NCI-H128 (cell line): ENCODE measurements around the gene ERO1A.

Source experiments
- DNase-seq: peaks from one replicate; lab custom pipeline; 2025; ENCODE audit not compliant: unreplicated experiment; lab: John Stamatoyannopoulos, UW

The ERO1A gene

DNA sequence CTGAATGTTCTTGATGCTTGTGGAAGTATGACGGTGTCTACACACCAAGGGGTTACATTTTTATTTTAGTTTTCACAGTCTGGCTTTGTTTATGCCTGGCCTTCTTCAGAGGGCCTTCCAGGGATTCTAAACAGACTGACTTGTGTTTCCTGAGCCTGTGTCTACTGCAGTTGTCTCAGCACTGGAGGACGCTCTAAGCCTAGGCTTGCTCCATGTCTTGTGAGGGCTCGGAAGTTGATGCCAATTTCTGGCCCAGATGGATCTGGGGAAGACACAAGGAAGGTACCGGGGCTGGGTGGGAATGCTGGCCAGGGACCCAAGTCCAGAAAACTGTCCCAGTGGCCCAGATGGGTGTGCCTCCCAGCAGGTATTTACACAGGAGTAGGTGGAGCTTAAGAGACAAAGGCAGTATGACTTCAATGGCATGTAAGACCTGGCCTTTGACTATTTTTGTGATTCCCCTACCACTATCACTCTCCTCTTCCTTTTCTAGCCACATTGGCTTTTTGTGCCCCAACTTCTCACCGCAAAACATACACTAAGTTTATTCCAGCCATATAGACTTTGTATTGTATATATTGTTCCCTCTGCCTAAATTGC lies 85.8 kb downstream of the ERO1A start:
- DNase-seq, result no peak

DNA sequence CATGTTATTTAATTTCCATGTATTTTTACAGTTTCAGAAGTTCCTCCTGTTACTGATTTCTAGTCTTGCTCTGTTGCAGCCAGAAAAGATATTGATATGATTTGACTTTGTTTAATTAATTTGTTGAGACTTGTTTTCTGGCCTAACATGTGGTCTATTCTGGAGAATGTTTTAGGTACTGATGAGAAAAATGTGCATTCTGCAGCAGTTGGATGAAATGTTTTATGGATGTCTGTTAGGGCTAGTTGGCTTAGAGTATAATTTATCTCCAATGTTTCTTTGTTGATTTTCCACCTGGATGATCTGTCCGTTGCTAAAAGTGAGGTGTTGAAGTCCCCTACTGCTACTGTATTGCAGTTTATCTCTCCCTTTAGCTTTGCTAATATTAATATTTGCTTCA lies 88.3 kb downstream of the ERO1A start:
- DNase-seq, result no peak

DNA sequence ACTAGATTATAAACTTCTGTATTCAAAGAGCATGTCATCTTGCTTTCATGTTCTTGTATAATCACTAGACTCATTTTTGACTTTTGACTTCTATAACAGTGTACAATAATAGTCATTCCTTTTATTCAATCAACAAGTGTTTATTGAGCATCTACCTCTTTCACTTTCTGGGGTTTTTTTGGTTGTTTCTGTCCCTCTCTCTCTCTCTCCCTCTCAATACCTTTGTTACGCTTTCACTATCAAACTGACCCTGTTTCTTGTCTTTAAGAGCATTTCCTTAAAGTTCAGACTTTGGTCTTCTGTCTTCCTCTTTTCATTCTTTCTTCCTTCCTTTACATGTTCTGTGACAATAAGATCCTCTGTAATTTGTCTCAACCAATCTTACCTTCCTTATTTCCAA lies 93.2 kb downstream of the ERO1A start:
- DNase-seq, result no peak

DNA sequence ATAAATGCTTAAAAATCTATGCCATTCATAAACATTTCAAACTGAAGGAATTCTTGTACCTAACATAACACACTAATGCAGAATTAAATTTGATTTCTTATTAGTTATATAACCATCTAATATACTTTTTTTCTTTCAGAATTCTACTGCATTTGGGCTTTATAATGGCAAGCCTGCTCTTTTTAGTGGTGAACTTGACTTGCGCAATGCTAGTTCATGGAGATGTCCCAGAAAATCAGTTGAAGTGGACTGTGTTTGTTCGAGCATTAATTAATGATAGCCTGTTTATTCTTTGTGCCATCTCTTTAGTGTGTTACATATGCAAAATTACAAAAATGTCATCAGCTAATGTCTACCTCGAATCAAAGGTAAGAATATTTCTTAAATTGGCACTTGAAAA lies 95.4 kb downstream of the ERO1A start:
- no peak for DNase-seq

DNA sequence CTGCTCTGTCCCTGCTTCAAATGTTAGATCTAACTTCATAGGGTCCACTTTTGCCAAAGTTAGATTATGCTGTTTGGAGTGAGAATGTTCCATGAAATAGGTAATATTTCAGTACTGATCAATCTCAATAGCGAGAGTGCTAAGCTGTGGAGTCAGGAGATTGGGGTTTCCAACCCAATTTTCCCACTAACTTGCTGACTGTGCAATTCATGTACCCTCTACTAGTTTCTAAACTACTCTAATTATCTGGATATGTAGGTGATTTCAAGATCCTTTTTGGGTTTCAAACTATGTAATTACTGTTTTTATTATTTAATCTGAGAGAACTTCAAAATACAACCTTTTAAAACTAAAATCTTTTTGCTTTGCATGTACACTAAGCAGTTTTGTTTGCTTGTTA lies 96.8 kb downstream of the ERO1A start:
- no peak for DNase-seq

DNA sequence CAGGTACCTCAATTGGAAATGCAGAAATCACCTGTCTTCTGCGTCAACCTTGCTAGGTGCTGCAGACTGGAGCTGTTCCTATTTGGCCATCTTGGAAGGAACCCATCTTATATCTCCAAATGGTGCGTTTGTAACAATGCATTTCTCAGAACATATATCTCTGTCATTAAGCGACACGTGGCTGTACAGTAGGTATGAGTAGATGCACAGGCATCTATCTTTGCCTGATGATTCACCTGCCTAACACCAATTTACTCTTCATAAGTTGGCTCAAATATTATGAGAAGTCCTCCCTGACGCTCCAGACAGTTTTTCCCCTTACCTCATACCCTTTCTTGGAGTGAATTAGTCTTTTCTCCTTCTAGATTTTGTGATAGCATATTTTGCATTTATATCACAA lies 98.5 kb downstream of the ERO1A start:
- no peak for DNase-seq

DNA sequence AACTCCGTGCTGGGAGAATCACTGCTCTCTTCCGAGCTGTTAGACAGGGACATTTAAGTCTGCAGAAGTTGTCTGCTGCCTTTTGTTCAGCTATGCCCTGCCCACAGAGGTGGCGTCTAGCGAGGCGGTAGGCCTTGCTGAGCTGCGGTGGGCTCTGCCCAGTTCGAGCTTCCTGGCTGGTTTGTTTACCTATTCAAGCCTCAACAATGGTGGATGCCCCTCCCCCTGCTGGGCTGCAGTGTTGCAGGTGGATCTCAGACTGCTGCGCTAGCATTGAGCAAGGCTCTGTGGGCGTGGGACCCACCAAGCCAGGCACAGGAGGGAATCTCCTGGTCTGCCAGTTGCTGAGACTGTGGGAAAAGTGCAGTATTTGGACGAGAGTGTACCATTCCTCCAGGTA lies 99.0 kb downstream of the ERO1A start:
- no peak for DNase-seq

DNA sequence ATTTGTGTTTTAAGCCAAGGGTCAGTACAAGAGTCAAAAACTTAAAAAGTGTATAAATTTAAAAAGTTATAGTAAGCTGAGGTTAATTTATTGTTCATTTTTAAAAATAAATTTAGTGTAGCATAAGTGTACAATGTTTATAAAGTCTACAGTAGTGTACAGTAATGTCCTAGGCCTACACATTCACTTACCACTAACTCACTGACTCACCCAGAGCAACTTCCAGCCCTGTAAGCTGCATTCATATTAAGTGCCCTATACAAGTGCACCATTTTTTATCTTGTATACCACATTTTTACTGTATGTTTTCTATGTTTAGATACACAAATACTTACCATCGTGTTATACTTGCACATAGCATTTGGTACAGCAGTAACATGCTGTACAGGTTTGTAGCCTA lies 105.0 kb downstream of the ERO1A start:
- no peak for DNase-seq
